ENCODE results near the gene PNLIPRP2. TPM values are rescaled to one million over a fixed set of nuclear protein-coding genes. Genes with fewer than 3 reads are reported as not detected.

PNLIPRP2 gene
- 0.24 and 0.26 TPM in 2 replicates for total RNA-seq (2021)
- long read RNA-seq = 0 reads

GRCh38 chr10:116620423-116621400 lies at the start of gene PNLIPRP2:
Gene PNLIPRP2 (plus strand): TSS chr10:116620953.
- H3K27me3 ChIP-seq (ENCODE audit: insufficient read depth, low read length) = no peaks in the 10 kb centered on the region; the same call in 1 of the 2 replicates
- H3K4me2 ChIP-seq (ENCODE audit: insufficient read depth, insufficient read length, low read length) = no peak within 1 kb of the TSS
- no peak within 1 kb of the TSS for H2AK5ac ChIP-seq (ENCODE audit: insufficient read length, low read length)
- no peak within 1 kb of the TSS for H4K91ac ChIP-seq (ENCODE audit: insufficient read length, low read depth, low read length)
- no peak within 1 kb of the TSS for H2BK20ac ChIP-seq (ENCODE audit: low read depth, low read length, poor library complexity, severe bottlenecking)
- H3K4me1 ChIP-seq (ENCODE audit: insufficient read depth, low read length) = no peaks in the 10 kb centered on the region
- no peaks in the 10 kb centered on the region; a peak in 2 of 5 replicates for H3K9me3 Mint-ChIP-seq
- no peaks in the 10 kb centered on the region for H4K20me1 ChIP-seq (ENCODE audit: control insufficient read depth, insufficient read depth, insufficient read length)
- H2BK5ac ChIP-seq (ENCODE audit: insufficient read length, low read length) = no peak within 1 kb of the TSS
- peaks cover 3 to 10% of the 10 kb centered on the region in 2 experiments for H3K4me1 Mint-ChIP-seq
- no peak within 1 kb of the TSS for H3K27ac ChIP-seq (ENCODE audit: insufficient read length, low read depth, low read length)
- no CpG with 5 or more reads among the region's 20 CpGs for WGBS (ENCODE audit: extremely low coverage, insufficient read length, low lambda C conversion rate)
- no peak within 1 kb of the TSS for H2AFZ ChIP-seq (ENCODE audit: low read length)
- no peaks in the 10 kb centered on the region for H3K36me3 Mint-ChIP-seq (ENCODE audit: insufficient read depth in 1 of 3, low read depth in 3 of 3)
- H2BK120ac ChIP-seq (ENCODE audit: low read depth, low read length, poor library complexity, severe bottlenecking) = no peak within 1 kb of the TSS
- no peak within 1 kb of the TSS for H3K56ac ChIP-seq (ENCODE audit: insufficient read length, low read depth, low read length)
- H3K79me1 ChIP-seq (ENCODE audit: insufficient read depth, low read depth, low read length, poor library complexity, severe bottlenecking) = no peaks in the 10 kb centered on the region
- no peak within 1 kb of the TSS for H2BK12ac ChIP-seq (ENCODE audit: insufficient read length, low read depth, low read length)
- no peaks in the 10 kb centered on the region for H3K9me3 ChIP-seq (ENCODE audit: control insufficient read depth, low read depth, low read length)
- no peaks in the 10 kb centered on the region for H3K79me2 ChIP-seq (ENCODE audit: insufficient read depth, low read length)
- H3K27me3 Mint-ChIP-seq (ENCODE audit: low read depth) = peaks cover 12% of the 10 kb centered on the region
- no peak within 1 kb of the TSS for H3K9ac ChIP-seq (ENCODE audit: extremely low read depth, insufficient read length, low read length)
- H3K23me2 ChIP-seq (ENCODE audit: insufficient read length, low read depth, low read length, poor library complexity, severe bottlenecking) = no peaks in the 10 kb centered on the region
- no peak for TF ChIP-seq CTCF (conservative IDR thresholded peaks at IDR 0.05)
- no peak within 1 kb of the TSS for H3K4ac ChIP-seq (ENCODE audit: low read depth, low read length)
- no peak within 1 kb of the TSS for H3K18ac ChIP-seq (ENCODE audit: insufficient read length, low read depth, low read length)
- H3K14ac ChIP-seq (ENCODE audit: insufficient read depth, low read length) = no peak within 1 kb of the TSS
- no peak within 1 kb of the TSS for H4K8ac ChIP-seq (replicated peaks; ENCODE audit: insufficient read length, low read depth, low read length)
- no peak within 1 kb of the TSS for H3K27ac Mint-ChIP-seq
- no peak within 1 kb of the TSS for H2BK15ac ChIP-seq (ENCODE audit: low read depth, low read length)
- no peak within 1 kb of the TSS for H3K4me3 Mint-ChIP-seq
- H4K5ac ChIP-seq (ENCODE audit: insufficient read length, low read depth, low read length) = no peak within 1 kb of the TSS
- no peak within 1 kb of the TSS for H3T11ph ChIP-seq (ENCODE audit: low read length)
- H3K23ac ChIP-seq (ENCODE audit: insufficient read length, low read depth, low read length) = no peak within 1 kb of the TSS
- no peak for DNase-seq
